HepG2 (cell line): ENCODE data around the gene DND1. TPM values are rescaled to one million over a fixed set of nuclear protein-coding genes. Genes with fewer than 3 reads are reported as not detected.

Source experiments
- BCL6 ChIP-seq: IDR thresholded peaks from 2 replicates; pipeline ENCODE4 v1.6.1; 2016; ENCODE audit warnings: missing genetic modification reagents, missing compliant biosample characterization
- CHCHD3 ChIP-seq: sonication (generic); formaldehyde crosslinking; IDR thresholded peaks from 2 replicates; pipeline ENCODE4 v1.8.0; 2022; ENCODE audit warnings: mild to moderate bottlenecking, missing genetic modification reagents, moderate library complexity
- GPBP1L1 ChIP-seq: sonication (generic); formaldehyde crosslinking; IDR thresholded peaks from 2 replicates; pipeline ENCODE4 v1.5.0; 2020; ENCODE audit warnings: mild to moderate bottlenecking, missing genetic modification reagents
- KLF15 ChIP-seq: sonication (generic); formaldehyde crosslinking; IDR thresholded peaks from 2 replicates; pipeline ENCODE4 v1.8.1; 2023; ENCODE audit warnings: borderline replicate concordance, mild to moderate bottlenecking, inconsistent platforms, missing genetic modification reagents, mixed read lengths
- MZF1 ChIP-seq: sonication (generic); formaldehyde crosslinking; IDR thresholded peaks from 2 replicates; pipeline ENCODE4 v1.8.1; 2023; ENCODE audit warnings: mild to moderate bottlenecking, missing genetic modification reagents, borderline replicate concordance
- NCOA1 ChIP-seq: sonication (generic); formaldehyde crosslinking; IDR thresholded peaks from 2 replicates; pipeline ENCODE4 v1.9.0; 2021; ENCODE audit warnings: missing genetic modification reagents
- NCOA5 ChIP-seq: sonication (generic); formaldehyde crosslinking; IDR thresholded peaks from 2 replicates; pipeline ENCODE4 v1.4.0; 2020; ENCODE audit warnings: missing genetic modification reagents
- NFE2 ChIP-seq: sonication (generic); formaldehyde crosslinking; IDR thresholded peaks from 2 replicates; pipeline ENCODE4 v1.4.0; 2020; ENCODE audit warnings: missing genetic modification reagents
- NR2F6 ChIP-seq, 2 experiments: IDR thresholded peaks; 2 replicates each; pipeline ENCODE4 v1.6.1; 2016; ENCODE audit warnings: antibody characterized with exemption in 1 of 2, mild to moderate bottlenecking in 1 of 2
- SMAD3 ChIP-seq: sonication (generic); formaldehyde crosslinking; IDR thresholded peaks from 2 replicates; pipeline ENCODE4 v1.4.0; 2020; ENCODE audit warnings: missing genetic modification reagents
- SNRNP70 ChIP-seq: fragments of 200-400 bp; formaldehyde crosslinking; IDR thresholded peaks from 2 replicates; pipeline ENCODE4 v1.6.1; 2017; ENCODE audit warnings: mild to moderate bottlenecking, low read depth, low read length, moderate library complexity
- SYNCRIP ChIP-seq: fragments of 200-400 bp; formaldehyde crosslinking; IDR thresholded peaks from 2 replicates; pipeline ENCODE4 v1.6.1; 2018; ENCODE audit warnings: mild to moderate bottlenecking, low read depth, low read length; ENCODE audit not compliant: insufficient read depth
- TCF12 ChIP-seq, 2 experiments: fragments of 450-650 bp in 1 of 2; sonication (generic) in 1 of 2; formaldehyde crosslinking in 1 of 2; IDR thresholded peaks; 2 replicates each; pipeline versions ENCODE4 v1.6.1 to v1.8.0; 2017 to 2022; ENCODE audit warnings: antibody characterized with exemption in 1 of 2, mild to moderate bottlenecking in 1 of 2, missing genetic modification reagents in 1 of 2, moderate library complexity in 1 of 2
- THYN1 ChIP-seq: sonication (generic); formaldehyde crosslinking; IDR thresholded peaks from 2 replicates; pipeline ENCODE4 v1.8.1; 2023; ENCODE audit warnings: low read depth, mild to moderate bottlenecking, moderate library complexity, missing genetic modification reagents, borderline replicate concordance
- ZFP36L1 ChIP-seq: sonication (generic); formaldehyde crosslinking; IDR thresholded peaks from 2 replicates; pipeline ENCODE4 v1.8.0; 2022; ENCODE audit warnings: mild to moderate bottlenecking, missing genetic modification reagents, moderate library complexity
- ZFP82 ChIP-seq: sonication (generic); formaldehyde crosslinking; IDR thresholded peaks from 2 replicates; pipeline ENCODE4 v1.5.1; 2020; ENCODE audit warnings: mild to moderate bottlenecking, missing genetic modification reagents, borderline replicate concordance
- ZMAT3 ChIP-seq: sonication (generic); formaldehyde crosslinking; conservative IDR thresholded peaks from 2 replicates; pipeline ENCODE4 v1.7.0; 2021; ENCODE audit warnings: missing genetic modification reagents
- ZNF143 ChIP-seq: sonication (generic); formaldehyde crosslinking; IDR thresholded peaks from 2 replicates; pipeline ENCODE4 v1.4.0; 2020; ENCODE audit warnings: missing genetic modification reagents
- ZNF335 ChIP-seq: sonication (generic); formaldehyde crosslinking; IDR thresholded peaks from 2 replicates; pipeline ENCODE4 v1.4.0; 2020; ENCODE audit warnings: missing genetic modification reagents
- ZNF703 ChIP-seq: sonication (generic); formaldehyde crosslinking; IDR thresholded peaks from 2 replicates; pipeline ENCODE4 v1.5.1; 2020; ENCODE audit warnings: missing genetic modification reagents, mild to moderate bottlenecking, moderate library complexity, borderline replicate concordance
- ZUFSP ChIP-seq: sonication (generic); formaldehyde crosslinking; IDR thresholded peaks from 2 replicates; pipeline ENCODE4 v1.9.0; 2021; ENCODE audit warnings: missing genetic modification reagents, mild to moderate bottlenecking, borderline replicate concordance
- polyA plus RNA-seq, 8 experiments: library from polyadenylated mRNA; depleted of rRNA in 3 of 8; stranded (reverse) in 7 of 8; unstranded in 1 of 8; fragments of >200 nt; fragmentation: Illumina TruSeq in 4 of 8; extraction: Trizol in 4 of 8; gene quantifications; 2 replicates each; pipeline versions ENCODE4 v1.2.1 to v1.2.3, GENCODE V29; 2011 to 2016; ENCODE audit warnings: low read depth in 4 of 8, missing spikeins in 1 of 8, mixed read lengths in 1 of 8; ENCODE audit not compliant: insufficient read depth in 1 of 8
- total RNA-seq, 5 experiments: library from RNA; depleted of rRNA; stranded (reverse); fragments of >200 nt; fragmentation: Illumina TruSeq; extraction: Trizol; gene quantifications; 2 replicates each; pipeline ENCODE4 v1.2.3, GENCODE V29; 2016; ENCODE audit warnings: low read depth in 1 of 5
- TF ChIP-seq, protein P1 (sequence below): sonication (generic); formaldehyde crosslinking; conservative IDR thresholded peaks from 2 replicates; pipeline ENCODE4 v1.4.0; 2020; ENCODE audit warnings: missing genetic modification reagents
- TF ChIP-seq, protein P2 (sequence below): IDR thresholded peaks from 2 replicates; pipeline ENCODE4 v1.6.1; 2016; ENCODE audit warnings: low read depth

DND1 gene
- total and polyA plus RNA-seq, 2 of the 13 experiments (the other 11 are each of a cell fraction or from before 2014, with no cell fraction given), result 0.48 to 0.55 TPM

DNA sequence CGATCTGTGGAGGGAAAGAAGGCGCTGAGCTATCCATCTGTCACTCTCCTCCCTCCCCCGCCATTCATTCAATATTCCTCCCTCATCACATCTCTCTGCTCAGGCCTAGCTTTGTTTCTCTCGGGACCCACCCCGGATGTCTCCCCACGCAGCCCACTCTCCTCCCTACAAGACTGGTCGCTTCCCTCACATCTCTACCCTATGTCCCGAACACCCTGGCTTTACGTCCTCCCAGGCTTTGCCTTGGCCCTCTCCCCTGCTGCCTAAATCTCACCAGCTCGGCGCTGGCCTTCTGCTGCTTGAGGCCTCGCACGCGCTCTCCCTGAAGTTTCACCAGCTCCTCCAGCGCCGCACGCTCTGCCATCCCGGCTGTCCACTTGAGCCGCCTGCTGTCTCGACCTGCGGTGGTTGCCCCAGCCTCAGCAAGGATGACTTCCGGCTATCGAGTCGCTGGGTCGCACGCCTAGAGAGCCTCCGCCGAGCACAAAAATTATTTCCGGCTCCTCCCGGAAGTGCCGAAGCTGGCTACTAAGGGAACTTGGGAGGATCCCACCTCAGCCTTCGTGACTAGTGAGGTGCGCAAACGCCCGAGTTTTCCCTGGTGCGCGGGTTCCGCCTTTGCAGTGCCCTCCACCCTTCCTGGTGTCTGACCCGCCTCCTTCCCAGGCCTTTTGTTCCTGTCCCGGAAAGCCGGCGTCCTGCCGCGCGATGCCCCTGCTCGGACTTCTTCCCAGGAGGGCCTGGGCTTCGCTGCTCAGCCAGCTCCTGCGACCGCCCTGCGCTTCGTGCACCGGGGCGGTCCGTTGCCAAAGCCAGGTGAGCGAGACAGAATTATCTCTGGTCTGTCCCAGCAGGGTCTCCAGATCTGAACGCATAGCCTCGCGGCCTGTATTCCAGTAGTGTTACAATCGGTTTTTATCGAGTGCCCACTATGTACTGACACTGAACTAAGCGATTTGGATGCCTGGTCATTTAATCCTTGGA is 17.9 kb upstream of the DND1 start, which contains the start of the genes HARS1 and HARS2 (continued):
- TF ChIP-seq, protein P1, sequence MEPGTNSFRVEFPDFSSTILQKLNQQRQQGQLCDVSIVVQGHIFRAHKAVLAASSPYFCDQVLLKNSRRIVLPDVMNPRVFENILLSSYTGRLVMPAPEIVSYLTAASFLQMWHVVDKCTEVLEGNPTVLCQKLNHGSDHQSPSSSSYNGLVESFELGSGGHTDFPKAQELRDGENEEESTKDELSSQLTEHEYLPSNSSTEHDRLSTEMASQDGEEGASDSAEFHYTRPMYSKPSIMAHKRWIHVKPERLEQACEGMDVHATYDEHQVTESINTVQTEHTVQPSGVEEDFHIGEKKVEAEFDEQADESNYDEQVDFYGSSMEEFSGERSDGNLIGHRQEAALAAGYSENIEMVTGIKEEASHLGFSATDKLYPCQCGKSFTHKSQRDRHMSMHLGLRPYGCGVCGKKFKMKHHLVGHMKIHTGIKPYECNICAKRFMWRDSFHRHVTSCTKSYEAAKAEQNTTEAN, result peak; percentile 56
- no peak for TF ChIP-seq ZNF703 (CRISPR knock-in tag)
- TF ChIP-seq ZNF335 (CRISPR knock-in tag), result no peak
- no peak for TF ChIP-seq NCOA1 (CRISPR knock-in tag)
- no peak for TF ChIP-seq SNRNP70
- peak; percentile 15; the same call in 1 of the 2 replicates for TF ChIP-seq BCL6 (CRISPR knock-in tag)
- no peak for TF ChIP-seq CHCHD3 (CRISPR knock-in tag)
- TF ChIP-seq ZFP82 (CRISPR knock-in tag), result peak; percentile 92; the same call in 1 of the 2 replicates
- 0 out of 2 replicates have a peak, but pooled peaks have one; percentile 25 for TF ChIP-seq MZF1 (CRISPR knock-in tag)
- no peak for TF ChIP-seq ZFP36L1 (CRISPR knock-in tag)
- TF ChIP-seq NR2F6 (IDR thresholded peaks at IDR 0.05), result no peak
- no peak; the same call in 1 of the 2 replicates for TF ChIP-seq NR2F6 (CRISPR knock-in tag; IDR thresholded peaks at IDR 0.05)
- no peak for TF ChIP-seq ZUFSP (CRISPR knock-in tag)
- peak; percentile 81 for TF ChIP-seq ZNF143 (CRISPR knock-in tag)
- TF ChIP-seq NFE2 (CRISPR knock-in tag), result no peak
- 0 out of 2 replicates have a peak, but pooled peaks have one; percentile 67 for TF ChIP-seq SMAD3 (CRISPR knock-in tag)
- TF ChIP-seq ZMAT3 (CRISPR knock-in tag), result peak; percentile 88; the same call in 1 of the 2 replicates
- TF ChIP-seq GPBP1L1 (CRISPR knock-in tag), result no peak
- TF ChIP-seq TCF12 (IDR thresholded peaks at IDR 0.05), result no peak
- no peak for TF ChIP-seq TCF12 (CRISPR knock-in tag; IDR thresholded peaks at IDR 0.05)
- TF ChIP-seq KLF15, result 0 out of 2 replicates have a peak, but pooled peaks have one; percentile 28
- TF ChIP-seq, protein P2, sequence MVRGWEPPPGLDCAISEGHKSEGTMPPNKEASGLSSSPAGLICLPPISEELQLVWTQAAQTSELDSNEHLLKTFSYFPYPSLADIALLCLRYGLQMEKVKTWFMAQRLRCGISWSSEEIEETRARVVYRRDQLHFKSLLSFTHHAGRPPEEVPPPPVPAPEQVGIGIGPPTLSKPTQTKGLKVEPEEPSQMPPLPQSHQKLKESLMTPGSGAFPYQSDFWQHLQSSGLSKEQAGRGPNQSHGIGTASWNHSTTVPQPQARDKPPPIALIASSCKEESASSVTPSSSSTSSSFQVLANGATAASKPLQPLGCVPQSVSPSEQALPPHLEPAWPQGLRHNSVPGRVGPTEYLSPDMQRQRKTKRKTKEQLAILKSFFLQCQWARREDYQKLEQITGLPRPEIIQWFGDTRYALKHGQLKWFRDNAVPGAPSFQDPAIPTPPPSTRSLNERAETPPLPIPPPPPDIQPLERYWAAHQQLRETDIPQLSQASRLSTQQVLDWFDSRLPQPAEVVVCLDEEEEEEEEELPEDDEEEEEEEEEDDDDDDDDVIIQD (CRISPR knock-in tag), result peak; percentile 60; the same call in 1 of the 2 replicates
- peak; percentile 14; the same call in 1 of the 2 replicates for TF ChIP-seq NCOA5 (CRISPR knock-in tag)
- no peak for TF ChIP-seq THYN1 (CRISPR knock-in tag)
- no peak for TF ChIP-seq SYNCRIP
